Measurements from ENCODE around the gene CCDC137.

DNA sequence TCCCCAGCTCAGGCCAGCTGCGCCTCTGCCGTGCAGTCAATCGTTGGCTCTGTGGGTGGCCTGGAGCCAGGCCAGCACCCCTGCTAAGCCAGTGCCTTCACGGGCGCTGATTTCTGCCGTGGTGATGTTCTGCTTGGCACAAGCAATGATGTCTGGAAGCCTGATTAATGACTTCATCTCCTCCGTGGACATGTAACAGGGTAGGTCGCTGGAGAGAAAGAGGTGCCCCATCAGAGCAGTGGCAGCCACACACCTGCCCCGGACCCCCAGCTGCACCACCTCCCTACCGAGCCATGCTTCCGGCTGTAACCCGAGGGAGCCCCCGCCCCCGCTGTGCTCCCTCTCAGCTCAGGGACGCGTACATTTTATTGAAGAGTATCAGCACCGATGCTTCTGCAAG, 15.1 kb downstream of the CCDC137 start:
- TF ChIP-seq EZH2 (optimal IDR thresholded peaks at IDR 0.05; ENCODE audit: low read depth, low read length) (no peak), EZH2phosphoT487 (IDR thresholded peaks at IDR 0.05; ENCODE audit: low read length) (no peak)
- TF ChIP-seq, protein P1, sequence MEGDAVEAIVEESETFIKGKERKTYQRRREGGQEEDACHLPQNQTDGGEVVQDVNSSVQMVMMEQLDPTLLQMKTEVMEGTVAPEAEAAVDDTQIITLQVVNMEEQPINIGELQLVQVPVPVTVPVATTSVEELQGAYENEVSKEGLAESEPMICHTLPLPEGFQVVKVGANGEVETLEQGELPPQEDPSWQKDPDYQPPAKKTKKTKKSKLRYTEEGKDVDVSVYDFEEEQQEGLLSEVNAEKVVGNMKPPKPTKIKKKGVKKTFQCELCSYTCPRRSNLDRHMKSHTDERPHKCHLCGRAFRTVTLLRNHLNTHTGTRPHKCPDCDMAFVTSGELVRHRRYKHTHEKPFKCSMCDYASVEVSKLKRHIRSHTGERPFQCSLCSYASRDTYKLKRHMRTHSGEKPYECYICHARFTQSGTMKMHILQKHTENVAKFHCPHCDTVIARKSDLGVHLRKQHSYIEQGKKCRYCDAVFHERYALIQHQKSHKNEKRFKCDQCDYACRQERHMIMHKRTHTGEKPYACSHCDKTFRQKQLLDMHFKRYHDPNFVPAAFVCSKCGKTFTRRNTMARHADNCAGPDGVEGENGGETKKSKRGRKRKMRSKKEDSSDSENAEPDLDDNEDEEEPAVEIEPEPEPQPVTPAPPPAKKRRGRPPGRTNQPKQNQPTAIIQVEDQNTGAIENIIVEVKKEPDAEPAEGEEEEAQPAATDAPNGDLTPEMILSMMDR (IDR thresholded peaks at IDR 0.05; ENCODE audit: low read length), result no peak
